Loucy (cell line): Measurements from ENCODE around the gene ZNF768.

ENCODE experiments used
- H2AFZ ChIP-seq: fragments of 200-600 bp; sonication (generic); 2 replicates; pipeline ENCODE4 v1.6.0; 2016; ENCODE audit warnings: antibody characterized with exemption, mild to moderate bottlenecking, low read length, moderate library complexity
- H3F3A ChIP-seq: fragments of 200-600 bp; 2 replicates; pipeline ENCODE4 v1.6.0; 2016; ENCODE audit warnings: antibody characterized with exemption, low read depth, mild to moderate bottlenecking
- H3K27me3 ChIP-seq: fragments of 200-600 bp; sonication (generic); 2 replicates; pipeline ENCODE4 v1.6.1; 2014; ENCODE audit warnings: low read length, mild to moderate bottlenecking; ENCODE audit not compliant: insufficient read depth, poor library complexity, severe bottlenecking
- H3K36me3 ChIP-seq: fragments of 200-600 bp; sonication (generic); 2 replicates; pipeline ENCODE4 v1.6.1; 2016; ENCODE audit warnings: low read length; ENCODE audit not compliant: insufficient read depth
- H3K4me1 ChIP-seq: fragments of 200-600 bp; sonication (generic); 2 replicates; pipeline ENCODE4 v1.5.1; 2014; ENCODE audit warnings: low read length, mild to moderate bottlenecking; ENCODE audit not compliant: insufficient read depth, poor library complexity, severe bottlenecking
- H3K4me2 ChIP-seq: fragments of 200-600 bp; sonication (generic); 2 replicates; pipeline ENCODE4 v1.6.0; 2014; ENCODE audit warnings: antibody characterized with exemption, low read length, low read depth, mild to moderate bottlenecking; ENCODE audit not compliant: poor library complexity, severe bottlenecking
- H3K4me3 ChIP-seq: fragments of 200-600 bp; sonication (generic); 2 replicates; pipeline ENCODE4 v1.5.1; 2014; ENCODE audit warnings: low read length, mild to moderate bottlenecking, mixed read lengths; ENCODE audit not compliant: poor library complexity, severe bottlenecking
- H3K79me2 ChIP-seq: fragments of 200-600 bp; sonication (generic); 2 replicates; pipeline ENCODE4 v1.6.1; 2014; ENCODE audit warnings: low read length; ENCODE audit not compliant: insufficient read depth
- H3K9ac ChIP-seq: fragments of 200-600 bp; sonication (generic); 2 replicates; pipeline ENCODE4 v1.6.0; 2014; ENCODE audit warnings: mild to moderate bottlenecking, low read depth, low read length, moderate library complexity; ENCODE audit not compliant: poor library complexity, severe bottlenecking
- H3K9me2 ChIP-seq: fragments of 200-600 bp; sonication (generic); replicated peaks from 2 replicates; pipeline ENCODE4 v1.6.1; 2016; ENCODE audit warnings: low read depth, low read length, mixed read lengths
- H3K9me3 ChIP-seq: fragments of 200-600 bp; sonication (generic); 2 replicates; pipeline ENCODE4 v1.6.1; 2014; ENCODE audit warnings: mild to moderate bottlenecking, antibody characterized with exemption, low read length, low read depth; ENCODE audit not compliant: insufficient read depth
- H4K20me1 ChIP-seq: fragments of 200-600 bp; sonication (generic); 2 replicates; pipeline ENCODE4 v1.6.0; 2014; ENCODE audit warnings: antibody characterized with exemption, low read length, mild to moderate bottlenecking; ENCODE audit not compliant: insufficient read depth, poor library complexity, severe bottlenecking
- EZH2phosphoT487 ChIP-seq: fragments of 200-600 bp; IDR thresholded peaks from 2 replicates; pipeline ENCODE4 v1.6.1; 2018; ENCODE audit warnings: antibody characterized with exemption, mild to moderate bottlenecking, moderate library complexity, borderline replicate concordance
- TF ChIP-seq, protein P1 (sequence below): fragments of 200-600 bp; sonication (generic); conservative IDR thresholded peaks from 2 replicates; pipeline ENCODE4 v1.5.1; 2014; ENCODE audit warnings: mild to moderate bottlenecking, antibody characterized with exemption, low read length

ZNF768 gene

DNA sequence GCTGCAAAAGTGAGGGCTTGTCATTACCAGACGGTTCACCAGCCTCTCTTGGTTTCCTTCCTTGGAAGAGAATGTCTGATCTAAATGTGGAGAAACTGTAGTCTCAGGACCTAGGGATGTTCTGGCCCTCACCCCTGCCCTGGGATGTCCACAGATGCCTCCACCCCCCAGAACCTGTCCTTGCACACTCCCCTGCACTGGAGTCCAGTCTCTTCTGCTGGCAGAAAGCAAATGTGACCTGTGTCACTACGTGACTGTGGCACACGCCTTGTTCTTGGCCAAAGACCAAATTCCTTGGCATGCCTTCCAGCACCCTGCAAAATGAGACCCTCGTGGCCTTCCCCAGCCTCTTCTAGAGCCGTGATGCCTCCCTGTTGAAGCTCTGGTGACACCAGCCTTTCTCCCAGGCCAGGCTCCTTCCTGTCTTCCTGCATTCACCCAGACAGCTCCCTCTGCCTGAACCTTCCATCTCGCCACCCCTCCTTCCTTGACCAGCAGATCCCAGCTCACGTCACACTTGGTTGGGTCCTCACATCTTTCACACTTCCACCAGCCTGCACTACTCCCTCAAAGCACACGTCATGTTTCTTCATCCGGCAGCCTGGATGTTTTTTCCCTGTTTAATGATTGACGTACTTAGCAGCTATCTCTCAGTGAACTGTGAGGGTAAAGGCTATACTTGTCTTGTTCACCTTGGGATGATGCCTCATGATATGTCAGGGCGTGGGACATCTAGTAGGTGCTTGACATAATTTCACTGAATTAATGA lies 4.3 kb downstream of the ZNF768 start:
- TF ChIP-seq, protein P1, sequence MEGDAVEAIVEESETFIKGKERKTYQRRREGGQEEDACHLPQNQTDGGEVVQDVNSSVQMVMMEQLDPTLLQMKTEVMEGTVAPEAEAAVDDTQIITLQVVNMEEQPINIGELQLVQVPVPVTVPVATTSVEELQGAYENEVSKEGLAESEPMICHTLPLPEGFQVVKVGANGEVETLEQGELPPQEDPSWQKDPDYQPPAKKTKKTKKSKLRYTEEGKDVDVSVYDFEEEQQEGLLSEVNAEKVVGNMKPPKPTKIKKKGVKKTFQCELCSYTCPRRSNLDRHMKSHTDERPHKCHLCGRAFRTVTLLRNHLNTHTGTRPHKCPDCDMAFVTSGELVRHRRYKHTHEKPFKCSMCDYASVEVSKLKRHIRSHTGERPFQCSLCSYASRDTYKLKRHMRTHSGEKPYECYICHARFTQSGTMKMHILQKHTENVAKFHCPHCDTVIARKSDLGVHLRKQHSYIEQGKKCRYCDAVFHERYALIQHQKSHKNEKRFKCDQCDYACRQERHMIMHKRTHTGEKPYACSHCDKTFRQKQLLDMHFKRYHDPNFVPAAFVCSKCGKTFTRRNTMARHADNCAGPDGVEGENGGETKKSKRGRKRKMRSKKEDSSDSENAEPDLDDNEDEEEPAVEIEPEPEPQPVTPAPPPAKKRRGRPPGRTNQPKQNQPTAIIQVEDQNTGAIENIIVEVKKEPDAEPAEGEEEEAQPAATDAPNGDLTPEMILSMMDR, result no peak
- no peak for TF ChIP-seq EZH2phosphoT487
- H4K20me1 ChIP-seq, result peaks cover 10% of the 10 kb centered on the region
- peaks cover 10% of the 10 kb centered on the region; the same call in 1 of the 2 replicates for H3K79me2 ChIP-seq
- H3F3A ChIP-seq, result no peaks in the 10 kb centered on the region
- H3K9ac ChIP-seq, result no peak overlapping the region
- no peaks in the 10 kb centered on the region for H3K27me3 ChIP-seq
- no peak overlapping the region for H2AFZ ChIP-seq
- H3K36me3 ChIP-seq, result no peaks in the 10 kb centered on the region; the same call in 1 of the 2 replicates
- H3K4me1 ChIP-seq, result peaks cover 9% of the 10 kb centered on the region
- H3K9me2 ChIP-seq, result no peaks in the 10 kb centered on the region
- no peak overlapping the region for H3K4me2 ChIP-seq
- no peak overlapping the region for H3K4me3 ChIP-seq
- H3K9me3 ChIP-seq, result no peaks in the 10 kb centered on the region

DNA sequence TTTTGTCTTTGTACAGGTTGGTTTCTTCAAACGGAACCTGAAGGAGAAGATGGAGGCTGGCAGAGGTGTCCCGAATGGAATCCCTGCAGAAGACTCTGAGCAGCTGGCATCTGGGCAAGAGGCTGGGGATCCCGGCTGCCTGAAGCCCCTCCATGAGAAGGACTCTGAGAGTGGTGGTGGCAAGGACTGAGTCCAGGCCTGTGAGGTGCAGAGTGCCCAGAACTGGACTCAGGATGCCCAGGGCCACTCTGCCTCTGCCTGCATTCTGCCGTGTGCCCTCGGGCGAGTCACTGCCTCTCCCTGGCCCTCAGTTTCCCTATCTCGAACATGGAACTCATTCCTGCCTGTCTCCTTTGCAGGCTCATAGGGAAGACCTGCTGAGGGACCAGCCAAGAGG lies 4.9 kb downstream of the ZNF768 start:
- H3K27me3 ChIP-seq, result no peaks in the 10 kb centered on the region
- TF ChIP-seq, protein P1, result no peak
- no peak for TF ChIP-seq EZH2phosphoT487
- H3K4me2 ChIP-seq, result no peak overlapping the region
- H2AFZ ChIP-seq, result no peak overlapping the region
- H3K9ac ChIP-seq, result no peak overlapping the region
- no peak overlapping the region for H3K4me3 ChIP-seq
- no peaks in the 10 kb centered on the region for H3K9me3 ChIP-seq
- peaks cover 10% of the 10 kb centered on the region; the same call in 1 of the 2 replicates for H3K79me2 ChIP-seq
- H3K9me2 ChIP-seq, result no peaks in the 10 kb centered on the region
- H4K20me1 ChIP-seq, result peaks cover 10% of the 10 kb centered on the region
- H3F3A ChIP-seq, result no peaks in the 10 kb centered on the region
- H3K4me1 ChIP-seq, result peaks cover 9% of the 10 kb centered on the region
- no peaks in the 10 kb centered on the region; the same call in 1 of the 2 replicates for H3K36me3 ChIP-seq

DNA sequence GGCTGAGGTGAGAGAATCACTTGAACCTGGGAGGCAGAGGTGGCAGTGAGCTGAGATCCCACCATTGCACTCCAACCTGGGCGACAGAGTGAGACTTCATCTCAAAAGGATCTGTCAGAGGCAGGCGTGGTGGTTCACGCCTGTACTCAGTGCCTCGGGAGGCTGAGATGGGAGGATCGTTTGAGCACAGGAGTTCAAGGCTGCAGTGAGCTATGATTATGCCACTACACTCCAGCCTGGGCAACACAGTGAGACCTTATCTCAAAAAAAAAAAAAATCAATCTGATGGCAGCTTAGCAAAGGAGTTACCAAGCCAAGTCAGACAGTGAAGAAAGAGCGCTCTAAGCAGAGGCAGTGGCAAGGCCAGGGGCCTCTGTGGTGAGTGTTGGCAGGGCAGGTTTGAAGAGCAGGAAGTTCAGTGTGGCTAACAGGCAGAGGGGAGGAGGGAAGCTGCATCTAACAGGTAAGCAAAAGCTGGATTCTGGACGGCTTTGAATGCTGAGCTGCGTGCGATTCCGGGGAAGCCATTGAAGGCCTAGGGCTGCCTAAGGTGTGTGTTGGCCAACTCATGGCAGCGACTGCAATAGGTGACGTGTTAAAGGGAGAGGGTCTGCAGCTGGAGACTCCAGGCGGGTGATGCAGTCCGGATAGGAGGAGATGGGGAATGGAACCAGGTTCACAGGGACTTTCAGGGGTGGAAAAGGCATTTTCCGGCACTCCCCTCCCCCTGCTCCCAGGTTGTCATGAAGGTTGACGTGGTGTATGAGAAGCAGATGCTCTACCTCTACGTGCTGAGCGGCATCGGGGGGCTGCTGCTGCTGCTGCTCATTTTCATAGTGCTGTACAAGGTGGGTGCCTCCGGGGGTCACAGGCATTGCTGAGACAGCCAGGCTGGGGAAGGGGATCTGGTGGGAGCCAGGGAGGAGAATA lies 7.0 kb downstream of the ZNF768 start:
- Histone ChIP-seq H3K4me2 (peak overlapping the region; percentile 24), H3K9me3 (no peaks in the 10 kb centered on the region), H3K9ac (no peak overlapping the region), H3K36me3 (no peaks in the 10 kb centered on the region; the same call in 1 of the 2 replicates), H3K9me2 (no peaks in the 10 kb centered on the region), H4K20me1 (no peaks in the 10 kb centered on the region), H3K4me3 (no peak overlapping the region), H2AFZ (no peak overlapping the region), H3K4me1 (peaks cover 9% of the 10 kb centered on the region), H3K27me3 (no peaks in the 10 kb centered on the region), H3F3A (no peaks in the 10 kb centered on the region), H3K79me2 (no peaks in the 10 kb centered on the region; the same call in 1 of the 2 replicates)
- TF ChIP-seq, protein P1, result no peak
- no peak for TF ChIP-seq EZH2phosphoT487
